ENCODE results near the gene TRMT1.
"Not testable (repeated sequence)": the region's sequence is repeated elsewhere in the genome, so short reads cannot be mapped to it uniquely, and the experiment has no call there.

Gene TRMT1

DNA sequence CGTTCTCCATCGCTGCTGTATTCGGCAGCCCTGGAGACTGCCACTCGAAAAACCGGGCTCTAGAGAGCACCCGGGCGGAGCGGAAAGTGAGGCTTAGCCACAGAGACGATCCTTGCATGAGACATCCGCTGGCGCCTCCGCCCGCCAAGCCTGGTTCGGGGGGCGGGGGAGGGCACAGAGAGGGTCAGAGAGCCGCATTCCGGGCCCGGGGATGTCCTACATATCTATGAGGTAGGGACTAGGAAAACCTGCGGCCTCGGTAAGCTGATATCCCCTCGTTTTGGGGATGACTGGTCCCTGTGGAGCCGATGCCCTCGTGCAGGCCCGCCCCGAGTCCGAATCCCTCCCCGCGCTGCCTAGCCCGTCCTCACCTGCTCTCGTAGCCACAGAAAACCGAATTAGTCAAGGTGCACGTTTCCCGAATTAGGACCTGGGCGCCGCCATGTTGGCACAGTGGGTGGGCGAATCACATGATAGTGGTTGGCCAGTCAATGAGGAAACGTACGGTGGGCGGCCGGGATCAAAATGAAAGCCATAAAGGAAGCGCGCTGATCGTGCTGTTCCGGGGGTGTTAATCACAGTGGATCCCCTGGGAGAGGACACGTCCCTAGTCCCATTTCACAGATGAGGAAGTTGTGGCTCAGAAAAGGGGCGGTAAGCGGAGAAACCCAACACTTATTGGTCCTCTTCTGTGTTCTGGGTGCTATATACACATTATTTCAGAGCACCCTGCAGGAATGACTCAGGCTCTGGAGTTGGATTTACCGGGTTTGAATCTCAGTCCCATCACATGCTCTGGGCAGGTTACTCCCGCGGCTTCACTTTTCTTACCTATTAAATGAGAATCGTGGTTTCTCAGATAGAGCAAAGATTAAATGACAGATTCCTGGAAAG is at the start of gene TRMT1:
TRMT1 (minus strand) TSS at position 459 of the 894 bp plus-strand sequence; CDS start at position 118, 341 bp downstream.
- peak; percentile 85 for DNase-seq (ENCODE audit: low read depth)

DNA sequence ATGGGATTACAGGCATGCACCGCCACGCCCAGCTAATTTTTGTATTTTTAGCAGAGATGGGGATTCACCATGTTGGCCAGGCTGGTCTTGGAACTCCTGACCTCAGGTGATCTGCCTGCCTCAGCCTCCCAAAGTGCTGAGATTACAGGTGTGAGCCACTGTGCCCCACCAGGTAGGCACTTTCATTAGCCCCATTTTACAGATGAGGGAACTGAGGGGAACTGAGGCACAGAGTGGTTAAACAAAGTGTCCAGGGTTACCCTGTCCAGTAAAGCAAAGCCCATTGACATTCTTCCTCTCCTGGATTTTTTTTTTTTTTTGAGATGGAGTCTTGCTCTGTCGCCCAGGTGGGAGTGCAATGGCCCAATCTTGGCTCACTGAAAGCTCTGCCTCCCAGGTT is 49.6 kb upstream of the TRMT1 start:
- not testable (repeated sequence) for DNase-seq (ENCODE audit: low read depth)

DNA sequence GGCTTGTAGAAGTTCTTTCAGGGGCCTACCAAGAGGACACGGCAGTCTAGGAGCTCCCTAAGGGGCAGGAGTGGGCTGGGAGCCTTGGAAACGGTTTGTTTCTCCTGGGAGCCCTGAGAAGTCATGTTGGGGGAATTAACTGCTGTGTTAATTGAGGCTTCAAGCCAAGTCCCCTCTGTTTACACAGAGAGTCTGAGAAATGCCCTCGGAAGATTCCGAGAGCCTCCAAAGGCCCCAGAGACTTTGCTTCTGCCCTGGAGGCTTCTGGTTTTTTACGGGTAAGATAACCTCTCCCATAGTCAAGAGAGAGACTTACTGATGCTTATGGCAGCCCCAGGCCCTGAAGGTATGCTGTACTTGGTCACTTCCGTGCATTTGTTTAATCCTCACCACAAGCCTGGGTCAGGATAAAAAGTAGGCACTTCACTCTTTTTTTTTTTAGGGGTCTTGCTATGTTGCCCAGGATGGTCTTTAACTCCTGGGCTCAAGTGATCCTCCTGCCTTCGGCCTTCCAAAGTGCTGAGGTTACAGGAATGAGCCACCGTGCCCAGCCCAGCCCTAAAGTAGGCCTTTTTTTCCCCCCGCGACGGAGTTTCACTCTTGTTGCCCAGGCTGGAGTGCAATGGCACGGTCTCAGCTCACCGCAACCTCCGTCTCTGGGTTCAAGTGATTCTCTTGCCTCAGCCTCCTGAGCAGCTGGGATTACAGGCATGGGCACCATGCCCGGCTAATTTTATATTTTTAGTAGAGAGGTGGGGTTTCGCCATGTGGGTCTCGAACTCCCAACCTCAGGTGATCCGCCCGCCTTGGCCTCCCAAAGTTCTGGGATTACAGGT is 48.8 kb upstream of the TRMT1 start:
- DNase-seq (ENCODE audit: low read depth) = no peak

DNA sequence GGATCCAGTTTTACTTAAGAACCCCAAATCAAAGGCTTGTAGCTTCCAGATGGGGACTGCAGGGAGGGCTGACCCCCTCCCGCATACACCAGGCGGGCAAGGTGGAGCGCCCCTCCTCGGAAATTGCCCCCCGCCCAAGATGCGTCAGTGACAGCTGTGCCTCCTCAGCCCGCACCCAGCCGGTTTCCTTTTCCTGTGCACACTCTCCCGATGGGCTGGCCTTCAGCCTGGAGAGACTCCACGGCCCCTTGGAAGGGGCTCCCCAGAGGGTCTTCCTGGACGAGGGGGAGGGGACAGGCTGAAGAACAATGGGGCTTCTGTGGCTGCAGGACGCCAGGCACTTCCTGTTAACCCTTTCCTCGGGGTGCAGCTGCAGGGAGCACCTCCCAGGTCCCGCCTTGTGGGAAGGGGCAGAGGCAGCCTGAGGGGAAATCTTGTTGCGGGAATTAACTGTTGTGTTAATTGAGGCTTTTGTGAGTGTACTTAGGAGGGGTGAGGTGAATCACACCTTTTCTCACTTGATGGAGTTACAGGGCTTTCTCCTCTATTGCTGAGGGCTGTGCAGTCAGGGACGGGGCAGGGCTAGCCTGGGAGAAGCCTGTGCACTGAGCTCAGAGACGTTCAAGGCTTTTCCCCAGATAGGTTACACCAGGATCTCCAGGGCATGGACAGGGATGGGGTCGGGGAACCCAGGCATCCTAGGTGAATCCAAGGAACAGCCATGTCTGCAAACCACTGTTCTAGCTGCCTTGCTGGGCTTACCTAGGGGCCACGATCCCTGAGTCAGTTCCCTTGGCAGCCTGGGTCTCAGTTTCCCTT is 48.0 kb upstream of the TRMT1 start:
- peak; percentile 42 for DNase-seq (ENCODE audit: low read depth)

DNA sequence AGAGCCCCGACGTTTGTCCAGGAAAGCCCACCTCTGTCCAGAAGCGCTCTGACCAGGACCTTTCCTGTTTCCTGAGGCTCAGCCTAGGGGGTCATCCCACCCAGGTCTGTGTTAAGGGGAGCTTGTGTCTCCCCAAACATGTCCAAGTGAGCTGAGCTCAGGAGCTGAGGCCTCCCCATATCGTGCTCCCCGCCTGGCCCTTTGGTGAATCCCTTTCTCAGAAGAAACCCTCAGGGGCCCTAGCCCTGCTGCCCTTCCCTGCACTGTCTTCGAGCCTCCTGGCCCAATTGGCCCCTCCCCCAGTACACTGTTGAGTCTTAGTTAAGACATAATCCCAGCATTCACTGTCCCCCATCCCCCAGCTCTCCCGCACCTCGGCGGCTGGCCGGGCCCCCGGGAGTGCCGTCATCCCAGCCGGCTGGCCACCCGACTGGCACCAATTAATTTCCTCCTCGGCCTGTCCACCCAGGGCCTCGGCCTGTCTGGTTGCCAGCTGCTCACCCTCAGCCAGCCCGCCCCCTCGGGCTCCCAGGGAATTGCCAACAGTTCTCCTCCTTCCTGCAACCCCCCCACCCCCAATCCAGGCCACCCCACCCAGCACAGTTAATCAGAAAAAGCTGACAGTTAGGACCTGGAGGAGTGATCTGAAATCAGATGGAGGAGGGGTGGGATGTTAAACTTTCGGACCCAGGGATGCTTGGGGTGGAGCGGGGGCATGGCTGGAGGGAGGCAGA is 47.2 kb upstream of the TRMT1 start:
- no peak for DNase-seq (ENCODE audit: low read depth)

DNA sequence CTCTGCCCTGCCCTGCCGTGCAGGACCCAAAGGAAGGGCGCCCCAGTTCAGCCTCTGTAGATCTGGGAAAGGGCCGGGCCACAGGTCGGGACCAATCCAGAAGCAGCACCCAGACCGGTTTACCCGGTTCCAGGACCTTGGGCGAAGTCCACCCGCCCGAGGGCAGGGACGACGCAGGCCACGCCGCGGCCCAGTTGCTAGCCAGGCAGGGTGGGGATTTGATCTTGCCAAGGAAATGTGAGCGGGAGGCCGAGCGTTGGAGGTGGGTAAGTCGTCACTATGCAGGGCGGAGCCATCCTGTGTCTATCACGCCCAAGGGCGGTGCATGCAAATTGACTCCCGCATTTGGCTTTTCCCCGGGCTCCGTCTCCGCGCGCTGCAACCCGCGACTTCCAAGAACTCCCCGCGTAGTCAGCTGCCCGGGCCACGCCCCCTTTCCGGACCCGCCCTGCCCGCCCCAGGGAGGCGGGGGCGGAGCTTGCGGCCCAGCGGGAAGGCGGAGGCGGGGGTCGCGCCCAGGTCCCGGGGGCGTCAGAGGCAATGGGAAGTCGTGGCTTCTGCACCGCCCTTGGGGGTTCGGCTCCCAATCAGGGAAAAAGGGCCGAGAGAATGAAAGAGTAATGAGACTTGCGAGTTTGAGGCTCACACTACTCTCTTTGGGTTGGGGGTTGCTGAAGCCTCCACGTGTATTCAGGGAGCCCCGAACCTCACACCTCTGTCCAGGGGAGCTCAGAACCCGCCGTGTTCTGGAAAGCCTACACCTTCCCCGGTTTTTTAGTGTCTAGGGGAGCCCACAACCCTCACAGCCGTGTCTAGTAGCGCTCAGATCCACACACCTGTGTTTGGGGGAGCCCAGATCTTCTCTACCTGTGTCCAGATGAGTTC is 46.4 kb upstream of the TRMT1 start:
- DNase-seq (ENCODE audit: low read depth) = peak; percentile 83

DNA sequence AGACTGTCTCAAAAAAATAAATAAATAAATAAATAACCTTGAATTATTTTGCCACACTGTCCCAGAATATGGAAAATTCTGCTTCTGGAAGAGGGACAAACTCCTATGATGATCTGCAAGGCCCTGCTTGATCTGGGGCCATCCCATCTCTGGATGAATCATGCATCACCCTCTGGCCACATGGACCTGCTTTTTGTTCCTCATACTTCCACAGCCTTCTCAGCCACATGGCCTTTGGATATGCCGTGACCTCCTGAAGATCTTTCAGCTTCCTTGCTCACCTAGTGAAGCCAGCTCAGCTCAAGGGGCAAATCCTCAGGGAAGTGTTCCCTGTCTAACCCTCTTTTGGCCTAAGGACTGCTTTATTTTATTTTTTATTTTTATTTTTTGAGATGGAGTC is 44.0 kb upstream of the TRMT1 start:
- no peak for DNase-seq (ENCODE audit: low read depth)

DNA sequence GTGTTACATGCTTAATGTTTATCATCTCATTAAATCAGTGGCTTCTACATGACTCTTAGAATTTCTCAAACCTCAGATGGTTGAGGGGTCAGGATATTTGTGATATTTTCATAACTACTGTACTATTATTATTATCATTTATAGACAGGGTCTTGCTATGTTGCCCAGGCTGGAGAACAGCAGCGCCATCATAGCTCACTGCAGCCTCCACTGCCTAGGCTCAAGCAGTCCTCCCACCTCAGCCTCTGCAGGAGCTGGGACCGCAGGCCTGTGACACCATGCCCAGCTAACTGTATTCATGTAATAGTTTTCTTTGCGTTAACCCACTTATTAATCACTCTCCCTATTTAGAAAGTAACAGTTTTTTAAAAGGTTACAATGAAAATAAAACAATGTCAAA is 43.2 kb upstream of the TRMT1 start:
- no peak for DNase-seq (ENCODE audit: low read depth)

DNA sequence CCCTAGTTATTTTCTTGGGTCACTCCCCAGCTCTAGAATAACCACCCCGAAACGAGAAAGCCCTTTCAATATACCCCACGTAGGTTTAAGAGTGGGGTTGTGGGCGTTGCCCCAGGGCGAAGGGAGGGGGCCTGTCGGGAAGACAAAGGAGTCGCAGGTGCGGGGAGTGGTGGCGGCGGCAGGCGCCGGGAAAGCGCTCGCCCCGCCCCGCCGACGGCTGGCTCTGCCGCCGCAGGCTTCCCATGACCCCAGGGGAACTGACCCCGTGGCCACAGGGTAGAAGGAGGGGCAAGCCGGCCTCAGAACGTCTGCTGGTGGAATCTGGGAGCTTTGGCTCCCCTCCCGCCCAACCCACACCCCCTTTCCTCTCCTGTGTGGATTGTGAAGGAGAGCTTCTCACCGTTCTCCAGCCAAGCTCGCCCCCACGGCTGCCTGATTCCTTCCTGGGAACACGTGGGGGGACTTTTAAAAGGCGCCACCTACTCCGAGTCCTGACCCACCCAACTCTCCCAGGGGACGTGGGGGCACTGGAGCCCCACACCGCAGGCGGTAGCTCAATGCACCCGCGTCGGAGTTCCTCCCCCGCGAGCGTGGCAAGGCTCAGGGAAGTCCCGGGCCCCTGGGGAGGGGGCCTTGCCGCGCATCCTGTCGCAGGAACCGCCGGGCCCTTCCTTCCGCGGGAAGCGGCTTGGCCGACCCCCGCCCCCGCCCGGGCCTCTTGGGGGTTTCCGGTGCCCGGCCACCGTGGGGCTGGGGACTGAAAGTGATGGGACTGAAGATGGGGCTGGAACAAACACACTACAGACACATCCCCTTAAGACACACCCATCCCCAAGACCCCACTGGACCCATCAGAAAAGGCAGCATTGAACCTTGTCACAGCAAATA is 39.2 kb upstream of the TRMT1 start:
- DNase-seq (ENCODE audit: low read depth) = peak; percentile 78

DNA sequence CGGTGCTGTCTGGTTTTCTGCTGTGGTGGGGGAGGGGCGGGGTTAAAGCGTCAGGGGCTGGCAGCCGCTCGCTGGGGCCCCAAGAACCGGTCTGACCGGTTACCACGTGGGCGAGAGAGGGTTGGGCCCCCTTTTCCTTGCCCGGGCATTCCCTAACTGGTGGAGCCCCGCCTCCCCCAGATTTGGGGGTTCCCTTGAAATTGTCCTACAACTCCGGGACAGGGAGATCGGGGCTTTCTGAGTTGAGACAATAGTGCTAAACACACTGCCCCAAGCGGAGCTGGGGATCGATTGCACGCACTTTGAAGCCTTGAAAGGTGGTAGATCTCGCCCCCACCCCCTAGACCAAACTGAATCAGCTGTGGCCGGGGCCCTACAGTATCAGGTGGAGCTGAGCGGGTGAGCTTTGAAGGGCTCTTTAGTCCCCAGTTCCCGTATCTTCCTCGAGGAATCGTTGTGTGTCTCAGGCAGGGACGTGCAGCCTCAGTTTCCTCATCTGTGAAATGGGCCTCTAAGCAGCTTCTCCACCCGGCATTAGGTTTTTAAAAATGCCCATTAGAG is 38.5 kb upstream of the TRMT1 start:
- peak; percentile 72 for DNase-seq (ENCODE audit: low read depth)

DNA sequence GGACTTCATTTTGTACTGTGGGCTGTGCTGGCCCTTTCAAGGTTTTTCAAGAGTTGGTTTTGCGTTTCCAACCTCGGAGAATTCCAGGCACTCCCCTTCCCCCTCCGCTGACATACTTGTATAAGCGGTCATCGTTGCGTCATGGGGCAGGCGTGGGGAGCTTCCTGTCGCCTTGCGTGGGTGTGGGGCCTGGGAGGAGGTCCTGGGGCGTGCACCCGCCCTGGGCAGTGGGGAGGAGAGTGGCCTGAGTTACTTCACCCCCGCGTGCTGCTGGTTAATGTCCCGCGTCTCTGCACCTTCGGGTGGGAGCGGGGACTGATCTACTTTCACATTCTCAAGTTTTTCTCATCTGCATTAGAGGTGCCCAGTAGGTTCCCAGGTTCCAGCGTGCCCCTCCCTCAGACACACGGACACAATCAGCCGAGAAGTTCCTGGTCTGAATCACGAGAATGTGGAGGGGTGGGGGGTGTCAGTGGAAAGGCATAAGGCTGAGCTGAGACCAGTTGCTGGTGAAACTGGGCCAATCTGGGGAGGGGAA is 37.8 kb upstream of the TRMT1 start:
- peak; percentile 36 for DNase-seq (ENCODE audit: low read depth)

DNA sequence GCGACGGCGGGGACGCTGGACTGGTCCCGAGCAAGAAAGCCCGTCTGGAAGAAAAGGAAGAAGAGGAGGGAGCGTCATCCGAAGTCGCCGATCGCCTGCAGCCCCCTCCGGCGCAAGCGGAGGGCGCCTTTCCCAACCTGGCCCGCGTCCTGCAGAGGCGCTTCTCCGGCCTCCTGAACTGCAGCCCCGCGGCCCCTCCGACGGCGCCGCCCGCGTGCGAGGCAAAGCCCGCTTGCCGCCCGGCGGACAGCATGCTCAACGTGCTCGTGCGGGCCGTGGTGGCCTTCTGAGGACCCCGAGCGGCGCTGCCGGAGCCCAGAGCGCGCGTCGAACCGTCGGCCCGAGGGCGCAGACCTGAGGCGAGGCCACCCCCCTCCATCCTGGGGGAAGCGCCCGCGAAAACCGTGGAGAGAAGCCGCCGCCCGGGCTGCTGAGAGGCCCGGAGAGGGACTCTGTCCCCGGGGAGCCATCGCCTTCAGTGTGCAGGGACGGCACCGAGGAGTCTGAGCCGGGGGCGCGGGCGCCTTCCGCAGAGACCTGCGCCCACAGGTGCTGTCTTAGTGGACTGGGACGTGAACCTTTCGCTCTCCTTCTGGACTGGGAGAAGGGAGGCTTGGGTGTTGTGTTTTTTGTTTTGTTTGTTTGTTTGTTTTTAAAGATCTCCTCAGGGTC is 37.2 kb upstream of the TRMT1 start:
- no peak for DNase-seq (ENCODE audit: low read depth)

DNA sequence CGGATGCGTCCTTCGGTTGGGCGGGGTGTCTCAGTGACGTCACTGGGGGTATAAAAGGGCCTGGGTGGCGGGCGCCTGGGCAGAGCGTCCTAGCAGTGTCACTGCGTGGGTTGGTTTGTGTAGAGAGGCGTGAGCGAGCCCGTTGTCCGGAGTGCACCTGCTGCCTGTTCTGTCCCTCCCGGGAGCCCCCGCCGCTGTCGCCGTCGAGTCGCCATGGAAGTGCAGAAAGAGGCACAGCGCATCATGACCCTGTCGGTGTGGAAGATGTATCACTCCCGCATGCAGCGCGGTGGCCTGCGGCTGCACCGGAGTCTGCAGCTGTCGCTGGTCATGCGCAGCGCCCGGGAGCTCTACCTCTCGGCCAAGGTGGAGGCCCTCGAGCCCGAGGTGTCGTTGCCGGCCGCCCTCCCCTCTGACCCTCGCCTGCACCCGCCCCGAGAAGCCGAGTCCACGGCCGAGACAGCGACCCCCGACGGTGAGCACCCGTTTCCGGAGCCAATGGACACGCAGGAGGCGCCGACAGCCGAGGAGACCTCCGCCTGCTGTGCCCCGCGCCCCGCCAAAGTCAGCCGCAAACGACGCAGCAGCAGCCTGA is 36.5 kb upstream of the TRMT1 start:
- peak; percentile 91 for DNase-seq (ENCODE audit: low read depth)

DNA sequence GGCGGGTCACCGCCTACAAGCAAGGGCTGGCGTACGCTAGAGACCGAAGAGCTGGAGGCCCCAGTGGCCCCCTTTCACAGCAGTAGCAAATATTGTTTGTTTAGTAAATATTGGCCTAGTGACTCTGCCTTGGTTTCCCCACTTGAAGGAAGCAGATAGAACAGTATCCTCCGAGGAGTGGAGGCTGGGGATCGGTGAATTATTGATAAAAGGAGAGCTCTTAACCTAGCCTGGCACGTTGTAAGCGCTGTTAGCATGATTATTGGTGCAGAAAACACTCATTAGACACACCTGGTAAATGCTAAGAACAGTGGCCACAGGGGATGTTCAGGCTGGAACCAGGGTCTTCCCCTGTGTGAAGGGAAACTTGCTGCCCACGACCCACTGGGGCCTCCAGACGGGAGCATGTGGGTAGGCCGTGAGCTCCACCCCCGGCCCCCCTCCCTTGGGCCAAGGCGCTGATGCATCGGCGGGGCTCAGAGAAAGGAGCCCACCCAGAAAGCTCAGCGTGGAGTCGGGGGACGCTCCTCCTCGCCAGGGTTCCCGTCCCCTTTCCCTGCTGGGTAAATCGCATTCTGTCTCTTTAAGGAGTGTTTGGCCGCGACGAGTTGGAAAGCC is 35.9 kb upstream of the TRMT1 start:
- no peak for DNase-seq (ENCODE audit: low read depth)

DNA sequence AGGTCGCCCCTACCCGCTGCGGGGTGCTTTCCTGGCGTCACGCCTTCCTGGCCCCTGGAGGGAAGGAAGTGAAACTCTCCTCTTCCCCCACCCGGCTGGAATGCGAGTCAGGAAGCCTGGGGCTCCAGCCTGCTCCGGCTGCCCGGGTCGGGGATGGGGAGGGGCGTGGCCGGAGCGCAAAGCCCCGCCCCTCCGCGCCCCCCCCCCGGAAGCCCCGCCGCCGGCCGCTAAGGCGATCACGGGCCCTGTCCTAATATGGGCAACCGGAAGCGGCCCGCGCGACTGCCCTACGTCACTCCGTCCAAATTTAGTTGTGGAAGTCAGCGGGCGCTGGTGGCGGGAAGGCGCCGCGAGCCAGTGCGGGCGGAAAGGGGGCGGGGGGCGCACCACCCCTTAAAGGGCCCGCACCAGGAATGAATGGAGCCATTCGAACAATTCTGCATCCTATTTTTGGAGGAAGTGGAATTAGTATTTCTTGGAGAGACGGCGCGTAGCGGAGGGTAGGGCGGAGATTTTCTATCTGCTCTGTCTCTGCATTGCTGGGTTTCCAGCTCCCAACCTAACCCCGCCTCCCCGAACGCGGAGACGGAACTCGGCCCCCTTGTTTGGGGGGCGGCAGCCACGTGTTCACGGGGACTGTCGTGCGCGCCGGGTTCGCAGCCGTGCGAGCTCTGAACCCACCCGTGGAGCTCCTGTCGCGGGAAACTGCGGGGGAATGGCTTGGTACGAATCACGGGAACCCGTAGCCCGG is 35.2 kb upstream of the TRMT1 start:
- peak; percentile 94 for DNase-seq (ENCODE audit: low read depth)

DNA sequence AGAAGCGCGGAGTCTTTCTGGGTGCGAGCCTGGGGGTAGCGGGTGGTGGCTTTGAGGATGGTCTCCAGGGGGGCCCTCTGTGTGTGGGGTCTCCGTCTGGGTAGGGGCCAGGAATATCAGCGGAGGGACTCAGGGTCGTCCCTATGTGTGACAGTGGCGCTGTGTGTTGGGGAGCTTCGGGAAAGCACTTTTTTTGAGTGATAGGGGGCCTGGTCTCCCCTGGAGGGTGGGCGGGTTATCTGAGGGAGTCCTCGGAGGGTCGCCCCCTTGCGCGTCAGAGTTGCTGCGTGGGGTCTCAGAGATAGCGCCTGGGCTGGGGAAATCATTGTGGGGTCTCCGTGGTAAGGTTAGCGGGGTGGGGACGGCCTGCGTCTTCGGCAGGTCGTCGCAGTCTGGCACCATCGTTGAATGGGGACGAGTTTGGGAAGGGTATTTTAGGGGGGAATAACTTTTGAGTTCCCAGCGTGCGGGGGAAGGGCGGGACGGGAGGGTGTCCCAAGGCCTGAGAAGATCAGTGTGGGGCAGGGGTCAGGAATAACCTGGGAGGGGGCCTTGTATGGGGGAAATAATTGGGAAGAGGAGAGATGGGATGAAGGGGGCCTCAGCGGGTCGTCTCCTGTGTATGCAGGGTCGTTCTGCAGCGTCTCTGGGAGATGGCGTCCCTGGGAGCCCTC is 34.5 kb upstream of the TRMT1 start:
- DNase-seq (ENCODE audit: low read depth) = no peak

Data from T-helper 22 cell (primary cell).